Activated CD8-positive, alpha-beta T cell treated with anti-CD3 and anti-CD28 coated beads for 36 hours (primary cell): Measurements from ENCODE around the gene SLC6A2. TPM values are rescaled to one million over a fixed set of nuclear protein-coding genes. Genes with fewer than 3 reads are reported as not detected.

Experiments
- ATAC-seq: fragments of 200-7000 bp; cut with Tn5 transposase; one replicate; pipeline ENCODE4 v1.10.0; 2021; ENCODE audit warnings: mild to moderate bottlenecking, moderate library complexity
- CTCF ChIA-PET: fragments of 350-600 bp; sonication (Branson Sonifier 250); formaldehyde crosslinking; loops from one replicate; lab custom pipeline; 2021; ENCODE audit warnings: antibody characterized with exemption; lab: Charles Lee
- POLR2A ChIA-PET: fragments of 350-600 bp; sonication (Branson Sonifier 250); formaldehyde crosslinking; loops from one replicate; lab custom pipeline; 2021; ENCODE audit warnings: antibody characterized with exemption; lab: Charles Lee
- DNase-seq: peaks from one replicate; pipeline ENCODE4 v3.0.0-alpha.2; 2020
- H3K27ac Mint-ChIP-seq: one replicate; pipeline ENCODE4 v1.8.0; 2021; ENCODE audit warnings: mild to moderate bottlenecking, mixed read lengths
- H3K27me3 Mint-ChIP-seq: one replicate; pipeline ENCODE4 v1.8.0; 2021; ENCODE audit warnings: mixed read lengths
- H3K36me3 Mint-ChIP-seq: one replicate; pipeline ENCODE4 v1.8.0; 2021; ENCODE audit warnings: low read depth, mixed read lengths
- H3K4me1 Mint-ChIP-seq: one replicate; pipeline ENCODE4 v1.8.0; 2021; ENCODE audit warnings: low read depth, mixed read lengths
- H3K4me3 Mint-ChIP-seq: one replicate; pipeline ENCODE4 v1.8.0; 2021; ENCODE audit warnings: mild to moderate bottlenecking, moderate library complexity, mixed read lengths
- H3K9me3 Mint-ChIP-seq: one replicate; pipeline ENCODE4 v1.8.0; 2021; ENCODE audit warnings: mixed read lengths
- CTCF ChIP-seq: fragments of 200-600 bp; IDR thresholded peaks from one replicate; pipeline ENCODE4 v1.8.0; 2022; ENCODE audit warnings: antibody characterized with exemption, mild to moderate bottlenecking
- intact Hi-C: fragments of 100-400 bp; cut with micrococcal nuclease; formaldehyde crosslinking; loops from one replicate; pipeline ENCODE4 v1.10.0; 2022
- total RNA-seq, 2 experiments: library from RNA; stranded (reverse); gene quantifications; one replicate each; pipeline ENCODE4 v1.2.3, GENCODE V29; 2021

SLC6A2 gene
- total RNA-seq, 2 experiments from 2014 or later, result not detected

GRCh38 chr16:55655381-55655896, 349 bp upstream of the SLC6A2 start:
- ATAC-seq (no peak), DNase-seq (no peak)
- peaks cover 10% of the 10 kb centered on the region for H3K27me3 Mint-ChIP-seq
- no peak overlapping the region for H3K27ac Mint-ChIP-seq
- no peak overlapping the region for H3K4me3 Mint-ChIP-seq
- H3K36me3 Mint-ChIP-seq, result no peaks in the 10 kb centered on the region
- no peaks in the 10 kb centered on the region for H3K4me1 Mint-ChIP-seq
- intact Hi-C loops, result no loop called here
- CTCF ChIA-PET, result no interaction called here
- POLR2A ChIA-PET, result no interaction called here
- H3K9me3 Mint-ChIP-seq, result no peaks in the 10 kb centered on the region
- no peak for TF ChIP-seq CTCF

DNA sequence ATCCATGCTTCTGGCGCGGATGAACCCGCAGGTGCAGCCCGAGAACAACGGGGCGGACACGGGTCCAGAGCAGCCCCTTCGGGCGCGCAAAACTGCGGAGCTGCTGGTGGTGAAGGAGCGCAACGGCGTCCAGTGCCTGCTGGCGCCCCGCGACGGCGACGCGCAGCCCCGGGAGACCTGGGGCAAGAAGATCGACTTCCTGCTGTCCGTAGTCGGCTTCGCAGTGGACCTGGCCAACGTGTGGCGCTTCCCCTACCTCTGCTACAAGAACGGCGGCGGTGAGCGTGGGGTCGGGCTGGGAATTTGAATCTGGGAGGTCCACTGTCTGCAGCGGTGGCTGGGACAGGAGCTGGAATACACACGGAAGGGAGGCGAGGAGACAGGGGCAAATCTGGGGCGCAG, 904 bp downstream of the SLC6A2 start:
- H3K9me3 Mint-ChIP-seq, result no peaks in the 10 kb centered on the region
- no peak overlapping the region for H3K4me3 Mint-ChIP-seq
- no peak for TF ChIP-seq CTCF
- no peaks in the 10 kb centered on the region for H3K4me1 Mint-ChIP-seq
- DNase-seq, result no peak
- no peak for ATAC-seq
- POLR2A ChIA-PET, result no interaction called here
- no peak overlapping the region for H3K27ac Mint-ChIP-seq
- intact Hi-C loops, result no loop called here
- H3K36me3 Mint-ChIP-seq, result no peaks in the 10 kb centered on the region
- CTCF ChIA-PET, result no interaction called here
- peaks cover 7% of the 10 kb centered on the region for H3K27me3 Mint-ChIP-seq

- H3K4me3 Mint-ChIP-seq, result no peak overlapping the region
- TF ChIP-seq CTCF, result no peak
- H3K4me1 Mint-ChIP-seq, result no peaks in the 10 kb centered on the region
- H3K27ac Mint-ChIP-seq, result no peak overlapping the region
- POLR2A ChIA-PET, result no interaction called here
- H3K36me3 Mint-ChIP-seq, result no peaks in the 10 kb centered on the region
- H3K9me3 Mint-ChIP-seq, result no peaks in the 10 kb centered on the region
- CTCF ChIA-PET, result no interaction called here
- DNase-seq (no peak), ATAC-seq (no peak)
- peaks cover 7% of the 10 kb centered on the region for H3K27me3 Mint-ChIP-seq
- intact Hi-C loops, result no loop called here
Observed at GRCh38 chr16:55657616-55658015, 1.8 kb downstream of the SLC6A2 start.

GRCh38 chr16:55658898-55659420, 3.2 kb downstream of the SLC6A2 start:
- TF ChIP-seq CTCF, result no peak
- ATAC-seq, result no peak
- Mint-ChIP-seq H3K27ac (no peak overlapping the region), H3K4me1 (no peaks in the 10 kb centered on the region), H3K27me3 (peaks cover 7% of the 10 kb centered on the region), H3K9me3 (no peaks in the 10 kb centered on the region), H3K36me3 (no peaks in the 10 kb centered on the region), H3K4me3 (no peak overlapping the region)
- intact Hi-C loops, result no loop called here
- no peak for DNase-seq
- POLR2A ChIA-PET, result no interaction called here
- CTCF ChIA-PET, result interaction anchor here (1.9 kb wide), 1 partner anchor 194 kb away, joined by 6 read pairs; no protein-coding TSS in a partner anchor

- ATAC-seq (no peak), DNase-seq (no peak)
- H3K27me3 Mint-ChIP-seq, result peaks cover 7% of the 10 kb centered on the region
- no peaks in the 10 kb centered on the region for H3K9me3 Mint-ChIP-seq
- ChIA-PET CTCF (interaction anchor here (1.9 kb wide), 1 partner anchor 195 kb away, joined by 6 read pairs; no protein-coding TSS in a partner anchor), POLR2A (no interaction called here)
- intact Hi-C loops, result no loop called here
- no peaks in the 10 kb centered on the region for H3K36me3 Mint-ChIP-seq
- H3K27ac Mint-ChIP-seq, result no peak overlapping the region
- no peaks in the 10 kb centered on the region for H3K4me1 Mint-ChIP-seq
- TF ChIP-seq CTCF, result no peak
- no peak overlapping the region for H3K4me3 Mint-ChIP-seq
Observed at GRCh38 chr16:55660026-55660425, 4.2 kb downstream of the SLC6A2 start.
